GM12865 (cell line): ENCODE measurements around the gene SDE2.

Experiments
- DNase-seq: peaks from one replicate; pipeline ENCODE4 v3.0.0; 2010; ENCODE audit warnings: low read depth
- H3K4me3 ChIP-seq: 2 replicates; pipeline ENCODE4 v1.5.1; 2011; ENCODE audit warnings: mild to moderate bottlenecking, low read depth, low read length, control low read depth
- TF ChIP-seq, protein P1 (sequence below): IDR thresholded peaks from 2 replicates; pipeline ENCODE4 v1.5.1; 2011; ENCODE audit warnings: low read length, control low read depth, low read depth, inconsistent platforms; ENCODE audit not compliant: insufficient read depth; ENCODE audit errors: missing control alignments

Gene SDE2

DNA sequence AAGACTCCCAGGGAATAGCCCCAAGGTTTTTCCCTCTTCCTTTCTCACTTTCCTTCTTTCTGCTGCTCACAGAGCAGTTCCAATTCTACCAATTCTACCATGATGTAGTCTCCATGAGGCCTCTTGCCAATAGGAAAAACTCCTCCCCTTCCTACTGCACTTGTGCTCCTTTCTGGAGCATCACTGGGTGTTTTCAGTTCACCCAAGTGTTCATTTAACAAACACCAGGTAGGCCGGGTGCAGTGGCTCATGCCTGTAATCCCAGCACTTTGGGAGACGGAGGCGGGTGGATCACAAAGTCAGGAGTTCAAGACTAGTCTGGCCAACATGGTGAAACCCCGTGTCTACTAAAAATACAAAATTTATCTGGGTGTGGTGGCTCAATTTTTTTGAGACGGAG lies 36.8 kb upstream of the SDE2 start:
- no peak for DNase-seq
- TF ChIP-seq, protein P1, sequence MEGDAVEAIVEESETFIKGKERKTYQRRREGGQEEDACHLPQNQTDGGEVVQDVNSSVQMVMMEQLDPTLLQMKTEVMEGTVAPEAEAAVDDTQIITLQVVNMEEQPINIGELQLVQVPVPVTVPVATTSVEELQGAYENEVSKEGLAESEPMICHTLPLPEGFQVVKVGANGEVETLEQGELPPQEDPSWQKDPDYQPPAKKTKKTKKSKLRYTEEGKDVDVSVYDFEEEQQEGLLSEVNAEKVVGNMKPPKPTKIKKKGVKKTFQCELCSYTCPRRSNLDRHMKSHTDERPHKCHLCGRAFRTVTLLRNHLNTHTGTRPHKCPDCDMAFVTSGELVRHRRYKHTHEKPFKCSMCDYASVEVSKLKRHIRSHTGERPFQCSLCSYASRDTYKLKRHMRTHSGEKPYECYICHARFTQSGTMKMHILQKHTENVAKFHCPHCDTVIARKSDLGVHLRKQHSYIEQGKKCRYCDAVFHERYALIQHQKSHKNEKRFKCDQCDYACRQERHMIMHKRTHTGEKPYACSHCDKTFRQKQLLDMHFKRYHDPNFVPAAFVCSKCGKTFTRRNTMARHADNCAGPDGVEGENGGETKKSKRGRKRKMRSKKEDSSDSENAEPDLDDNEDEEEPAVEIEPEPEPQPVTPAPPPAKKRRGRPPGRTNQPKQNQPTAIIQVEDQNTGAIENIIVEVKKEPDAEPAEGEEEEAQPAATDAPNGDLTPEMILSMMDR = no peak

DNA sequence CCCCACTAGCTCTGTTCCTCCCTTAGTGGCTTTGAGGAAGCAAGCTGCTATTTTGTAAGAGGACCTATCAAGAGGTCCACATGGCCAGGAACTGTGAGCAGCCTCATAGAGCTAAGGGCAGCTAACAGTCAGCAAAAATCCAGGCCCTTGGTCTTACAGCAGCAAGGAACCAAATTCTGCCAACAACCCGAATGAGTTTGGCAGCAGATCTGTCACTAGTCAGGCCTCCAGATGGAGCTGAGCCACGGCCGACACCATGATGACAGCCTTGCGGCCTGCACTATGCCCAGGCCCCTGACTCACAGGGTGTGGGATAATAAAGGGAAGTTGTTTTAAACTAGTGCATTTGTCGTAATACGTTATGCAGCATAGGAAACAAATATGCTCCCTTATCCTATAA lies 35.3 kb upstream of the SDE2 start:
- no peak overlapping the region for H3K4me3 ChIP-seq
- DNase-seq = no peak
- TF ChIP-seq, protein P1 = no peak

More for the DNA sequence above, 36.8 kb upstream of the SDE2 start:
- H3K4me3 ChIP-seq = no peak overlapping the region

DNA sequence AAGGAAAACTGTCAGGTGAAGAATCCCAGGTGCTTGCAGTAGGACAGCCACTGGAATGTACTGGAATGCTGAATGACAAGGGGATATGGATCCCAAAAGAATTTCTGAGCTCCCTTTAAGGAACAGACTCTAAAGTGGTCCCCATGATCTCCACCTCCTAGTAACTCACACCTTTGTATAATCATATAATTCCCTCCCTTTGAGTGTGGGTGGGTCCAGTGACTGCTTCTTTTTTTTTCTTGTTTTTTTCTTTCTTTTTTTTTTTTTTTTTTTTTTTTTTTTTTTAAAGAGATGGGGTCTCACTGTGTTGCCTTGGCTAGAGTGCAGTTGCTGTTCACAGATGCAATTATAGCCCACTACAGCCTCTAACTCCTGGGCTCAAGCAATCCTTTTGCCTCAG lies 34.8 kb upstream of the SDE2 start:
- TF ChIP-seq, protein P1 = no peak
- DNase-seq = no peak
- H3K4me3 ChIP-seq = no peak overlapping the region

DNA sequence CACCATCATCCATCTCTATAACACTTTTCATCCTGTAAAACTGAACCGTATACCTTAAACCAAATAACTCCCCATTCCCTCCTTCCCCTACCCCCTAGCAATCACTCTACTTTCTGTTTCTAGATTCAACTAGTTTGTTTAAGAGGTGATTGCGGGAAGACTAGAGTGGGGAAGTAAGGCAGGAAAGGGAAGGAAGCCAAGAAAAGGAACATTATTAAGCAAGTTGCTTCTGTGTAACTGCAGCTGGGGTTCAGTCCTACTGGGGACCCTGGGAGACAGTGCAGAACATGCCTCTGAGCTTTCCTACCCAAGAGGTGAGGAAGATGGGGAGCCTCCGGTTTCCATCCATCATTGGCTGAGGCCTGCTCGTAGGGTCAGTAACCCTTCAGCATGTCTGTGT lies 34.4 kb upstream of the SDE2 start:
- no peak overlapping the region for H3K4me3 ChIP-seq
- TF ChIP-seq, protein P1 = no peak
- DNase-seq = no peak

DNA sequence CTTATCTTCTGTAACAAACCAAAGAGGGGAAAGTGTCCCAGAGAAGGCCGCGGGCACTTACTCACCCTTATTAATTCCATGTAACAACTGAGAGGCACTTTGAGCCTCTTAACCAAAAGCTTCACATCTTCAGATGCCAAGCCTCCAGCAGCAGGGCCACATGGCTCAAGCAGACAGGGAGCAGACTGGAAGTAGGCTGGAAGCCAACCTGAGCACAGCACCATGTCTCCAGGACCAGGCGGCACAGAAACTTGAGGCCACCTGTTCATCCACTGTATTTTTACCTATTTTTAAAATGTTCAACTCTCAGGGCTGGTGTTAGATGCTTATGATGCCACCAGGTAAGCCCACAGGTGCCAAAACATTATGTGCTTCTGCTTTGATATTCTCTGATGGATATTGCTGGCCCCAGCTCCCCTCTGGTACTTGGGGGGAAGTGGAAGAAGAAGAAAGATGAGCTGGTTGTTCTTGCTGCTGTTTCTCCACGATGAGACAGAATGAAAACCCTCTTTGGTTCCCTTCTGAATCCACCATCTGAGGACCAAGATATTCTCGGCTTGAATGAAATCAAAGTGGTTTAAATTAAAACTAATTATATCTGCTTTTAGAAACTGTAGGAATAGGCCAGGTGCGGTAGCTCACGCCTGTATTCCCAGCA lies 30.6 kb upstream of the SDE2 start:
- peak; percentile 37 for DNase-seq
- TF ChIP-seq, protein P1 = no peak
- H3K4me3 ChIP-seq = no peak overlapping the region

DNA sequence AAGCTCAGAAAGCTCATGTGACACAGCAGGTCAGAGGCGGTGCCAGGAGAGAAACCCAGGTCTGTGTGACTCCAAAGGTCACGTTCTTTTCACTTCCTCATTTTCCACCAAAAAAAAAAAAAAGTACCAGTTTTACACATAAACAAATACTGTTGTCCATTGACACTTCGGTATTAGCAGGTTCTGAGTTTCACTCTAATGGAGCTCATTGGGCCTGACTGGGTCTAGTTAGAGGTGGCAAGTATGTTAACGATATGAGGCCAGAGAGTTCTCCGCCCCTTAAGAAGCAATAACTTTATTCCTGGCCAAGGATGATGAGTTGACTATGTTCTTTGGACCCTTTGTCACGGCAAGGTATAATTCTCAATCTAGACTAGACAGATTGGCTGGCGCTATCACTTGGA lies 30.0 kb upstream of the SDE2 start:
- TF ChIP-seq, protein P1 = no peak
- peak; percentile 79 for DNase-seq

DNA sequence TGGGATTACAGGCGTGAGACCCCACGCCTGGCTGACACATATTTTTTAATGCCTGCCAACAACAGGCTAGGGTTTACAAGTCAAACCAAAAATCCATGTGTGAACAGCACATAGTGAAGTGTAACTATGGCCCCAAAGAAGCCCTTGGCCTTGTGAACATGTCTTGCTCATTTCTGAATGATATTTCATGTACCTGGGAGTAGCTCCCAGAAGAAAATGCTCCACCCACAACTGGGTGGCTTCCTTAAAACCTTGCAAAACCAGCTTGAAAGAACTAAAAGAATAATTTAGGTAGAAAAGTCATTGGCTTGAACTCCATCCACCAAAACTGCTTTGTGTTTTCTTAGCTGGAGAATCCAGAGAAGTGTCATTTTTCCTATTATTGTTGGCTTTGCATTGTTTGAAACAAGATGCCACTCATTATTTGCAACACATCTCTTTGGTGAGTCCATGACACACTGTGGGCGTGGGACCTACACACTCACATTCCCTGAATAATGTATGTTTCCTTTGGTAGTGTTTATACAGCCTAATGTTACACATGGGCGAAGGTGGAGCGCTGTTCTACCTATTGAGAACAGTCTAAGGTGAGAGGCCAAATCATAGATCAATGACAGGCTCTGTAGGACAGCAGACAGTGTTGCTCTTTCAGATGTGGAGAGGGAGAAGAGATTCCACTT lies 28.5 kb upstream of the SDE2 start:
- no peak for DNase-seq
- H3K4me3 ChIP-seq = no peak overlapping the region
- TF ChIP-seq, protein P1 = no peak

More for the DNA sequence above, 30.0 kb upstream of the SDE2 start:
- H3K4me3 ChIP-seq = no peak overlapping the region
